KMS-11 (cell line): ENCODE results near the gene DVL1.

ENCODE experiments used
- H2AFZ ChIP-seq: fragments of 200-600 bp; sonication (generic); 2 replicates; pipeline ENCODE4 v1.6.1; 2016; ENCODE audit warnings: antibody characterized with exemption, mixed run types, low read depth
- H3K27ac ChIP-seq: fragments of 200-600 bp; sonication (generic); 2 replicates; pipeline ENCODE4 v1.6.1; 2016; ENCODE audit warnings: mild to moderate bottlenecking, mixed run types
- H3K27me3 ChIP-seq: fragments of 200-600 bp; sonication (generic); 2 replicates; pipeline ENCODE4 v1.6.1; 2017; ENCODE audit warnings: mild to moderate bottlenecking, low read depth, mixed run types, moderate library complexity; ENCODE audit not compliant: insufficient read depth
- H3K36me3 ChIP-seq: fragments of 200-600 bp; sonication (generic); 2 replicates; pipeline ENCODE4 v1.6.1; 2017; ENCODE audit warnings: mild to moderate bottlenecking, mixed run types; ENCODE audit not compliant: insufficient read depth
- H3K4me1 ChIP-seq: fragments of 200-600 bp; sonication (generic); 2 replicates; pipeline ENCODE4 v1.6.1; 2016; ENCODE audit warnings: mild to moderate bottlenecking, low read depth, mixed run types; ENCODE audit not compliant: poor library complexity, severe bottlenecking
- H3K4me2 ChIP-seq: fragments of 200-600 bp; sonication (generic); 2 replicates; pipeline ENCODE4 v1.7.0; 2016; ENCODE audit warnings: mild to moderate bottlenecking, mixed run types
- H3K4me3 ChIP-seq: fragments of 200-600 bp; sonication (generic); IDR thresholded peaks from 2 replicates; pipeline ENCODE4 v1.6.1; 2017; ENCODE audit warnings: low read depth, low read length, mixed read lengths; ENCODE audit not compliant: insufficient read depth
- H3K79me2 ChIP-seq: fragments of 200-600 bp; sonication (generic); 2 replicates; pipeline ENCODE4 v1.6.1; 2016; ENCODE audit warnings: low read depth, mixed run types; ENCODE audit not compliant: insufficient read depth
- H3K9ac ChIP-seq: fragments of 200-600 bp; sonication (generic); 2 replicates; pipeline ENCODE4 v1.6.1; 2016; ENCODE audit warnings: mild to moderate bottlenecking, mixed run types
- H4K20me1 ChIP-seq: fragments of 200-600 bp; sonication (generic); 2 replicates; pipeline ENCODE4 v1.6.1; 2016; ENCODE audit warnings: mild to moderate bottlenecking, mixed run types; ENCODE audit not compliant: insufficient read depth
- CTCF ChIP-seq: fragments of 200-600 bp; sonication (generic); conservative IDR thresholded peaks from 2 replicates; pipeline ENCODE4 v1.6.1; 2017; ENCODE audit warnings: low read depth, mild to moderate bottlenecking, antibody characterized with exemption, low read length, moderate library complexity, mixed read lengths

Gene DVL1

GRCh38 chr1:1307261-1307922 is 41.8 kb downstream of the DVL1 start:
- Histone ChIP-seq H4K20me1 (no peaks in the 10 kb centered on the region), H3K27me3 (no peaks in the 10 kb centered on the region), H3K36me3 (no peaks in the 10 kb centered on the region), H3K4me3 (peak overlapping the region; percentile 34), H3K4me1 (peaks cover 17% of the 10 kb centered on the region), H3K4me2 (peak overlapping the region; percentile 78), H3K27ac (peak overlapping the region; percentile 47), H3K9ac (peak overlapping the region; percentile 59), H2AFZ (peak overlapping the region; percentile 30; the same call in 1 of the 2 replicates), H3K79me2 (peaks cover 35% of the 10 kb centered on the region)
- TF ChIP-seq CTCF = no peak

GRCh38 chr1:1306661-1307260 is 42.5 kb downstream of the DVL1 start:
- Histone ChIP-seq H3K9ac (peak overlapping the region; percentile 59), H3K4me3 (peak overlapping the region; percentile 69), H3K4me1 (peaks cover 17% of the 10 kb centered on the region), H4K20me1 (no peaks in the 10 kb centered on the region), H3K36me3 (no peaks in the 10 kb centered on the region), H3K4me2 (peak overlapping the region; percentile 78), H3K27me3 (no peaks in the 10 kb centered on the region), H3K27ac (peak overlapping the region; percentile 47; the same call in 1 of the 2 replicates), H2AFZ (no peak overlapping the region; the same call in 1 of the 2 replicates), H3K79me2 (peaks cover 35% of the 10 kb centered on the region)
- no peak for TF ChIP-seq CTCF

- Histone ChIP-seq H4K20me1 (no peaks in the 10 kb centered on the region), H3K79me2 (peaks cover 35% of the 10 kb centered on the region), H3K36me3 (no peaks in the 10 kb centered on the region), H2AFZ (peak overlapping the region; percentile 42; the same call in 1 of the 2 replicates), H3K27ac (peak overlapping the region; percentile 77), H3K4me1 (peaks cover 17% of the 10 kb centered on the region), H3K27me3 (no peaks in the 10 kb centered on the region), H3K9ac (peak overlapping the region; percentile 59), H3K4me2 (peak overlapping the region; percentile 78), H3K4me3 (peak overlapping the region; percentile 69)
- TF ChIP-seq CTCF = 0 out of 2 replicates have a peak, but pooled peaks have one; percentile 14
Measured at GRCh38 chr1:1306070-1306660, 43.1 kb downstream of the DVL1 start.

GRCh38 chr1:1305300-1306069 is 43.7 kb downstream of the DVL1 start:
- H3K36me3 ChIP-seq = no peaks in the 10 kb centered on the region
- no peaks in the 10 kb centered on the region for H3K27me3 ChIP-seq
- H4K20me1 ChIP-seq = no peaks in the 10 kb centered on the region; the same call in 1 of the 2 replicates
- H3K4me2 ChIP-seq = peak overlapping the region; percentile 78
- peaks cover 17% of the 10 kb centered on the region for H3K4me1 ChIP-seq
- peak overlapping the region; percentile 42 for H3K4me3 ChIP-seq
- peaks cover 35% of the 10 kb centered on the region for H3K79me2 ChIP-seq
- peak overlapping the region; percentile 59 for H3K9ac ChIP-seq
- TF ChIP-seq CTCF = no peak
- peak overlapping the region; percentile 77 for H3K27ac ChIP-seq
- peak overlapping the region; percentile 42; the same call in 1 of the 2 replicates for H2AFZ ChIP-seq
